Natural killer cell (primary cell): ENCODE measurements around the gene SS18. TPM values are rescaled to one million over a fixed set of nuclear protein-coding genes. Genes with fewer than 3 reads are reported as not detected.

Source experiments
- ATAC-seq, 3 donors: fragments of 150-1000 bp in 2 of 3; fragments of 200-7000 bp in 1 of 3; cut with Tn5 transposase; 1 replicate in 1 of 3; 2 replicates in 2 of 3; pipeline ENCODE4 v1.10.0; 2021; ENCODE audit warnings: mild to moderate bottlenecking in 2 of 3, moderate library complexity in 2 of 3
- DNase-seq, 2 donors: peaks; one replicate each; pipeline versions ENCODE4 v3.0.0 to v3.0.0-alpha.2; 2013 to 2021; ENCODE audit warnings: mixed read lengths in 1 of 2
- H3K27ac ChIP-seq: one replicate; pipeline ENCODE4 v1.5.1; 2013; ENCODE audit warnings: mild to moderate bottlenecking, low read length
- H3K27me3 ChIP-seq: one replicate; pipeline ENCODE4 v1.6.1; 2013; ENCODE audit warnings: low read length; ENCODE audit not compliant: control insufficient read depth, insufficient read depth
- H3K36me3 ChIP-seq: one replicate; pipeline ENCODE4 v1.6.1; 2013; ENCODE audit warnings: low read length; ENCODE audit not compliant: control insufficient read depth, insufficient read depth
- H3K4me1 ChIP-seq: one replicate; pipeline ENCODE4 v1.6.1; 2013; ENCODE audit warnings: low read length; ENCODE audit not compliant: control insufficient read depth, insufficient read depth
- H3K4me3 ChIP-seq: one replicate; pipeline ENCODE4 v1.5.1; 2013; ENCODE audit warnings: low read length
- H3K9me3 ChIP-seq: one replicate; pipeline ENCODE4 v1.6.1; 2013; ENCODE audit warnings: low read length; ENCODE audit not compliant: control insufficient read depth, insufficient read depth
- H3K27ac Mint-ChIP-seq, 2 donors: one replicate each; pipeline ENCODE4 v1.8.0; 2022; ENCODE audit warnings: mild to moderate bottlenecking in 2 of 2, mixed read lengths in 2 of 2, moderate library complexity in 1 of 2
- H3K27me3 Mint-ChIP-seq, 2 donors: one replicate each; pipeline ENCODE4 v1.8.0; 2022; ENCODE audit warnings: low read depth in 2 of 2, mixed read lengths in 2 of 2
- H3K36me3 Mint-ChIP-seq: one replicate; pipeline ENCODE4 v1.8.0; 2022; ENCODE audit warnings: mixed read lengths
- H3K4me1 Mint-ChIP-seq, 2 donors: one replicate each; pipeline ENCODE4 v1.8.0; 2022; ENCODE audit warnings: mixed read lengths in 2 of 2
- H3K4me3 Mint-ChIP-seq: one replicate; pipeline ENCODE4 v1.8.0; 2022; ENCODE audit warnings: mild to moderate bottlenecking, moderate library complexity, mixed read lengths
- H3K9me3 Mint-ChIP-seq, 2 donors: one replicate each; pipeline ENCODE4 v1.8.0; 2022; ENCODE audit warnings: mixed read lengths in 2 of 2
- WGBS: methylation state at CpG from one replicate; pipeline ENCODE4 v1.1.7; 2013; ENCODE audit warnings: missing lambda C conversion rate; ENCODE audit not compliant: insufficient coverage; 5-methylcytosine and 5-hydroxymethylcytosine counted together
- intact Hi-C: fragments of 100-400 bp; cut with micrococcal nuclease; formaldehyde crosslinking; loops from one replicate; pipeline ENCODE4 v1.14.2; 2022
- total RNA-seq, 4 donors: library from RNA; stranded (reverse); fragments of 120-200 nt in 1 of 4; gene quantifications; one replicate each; pipeline versions ENCODE4 v1.2.3 to v1.2.4, GENCODE V29; 2013 to 2022
- TF ChIP-seq, protein P1 (sequence below): fragments of 200-600 bp; IDR thresholded peaks from one replicate; pipeline ENCODE4 v1.8.0; 2022; ENCODE audit warnings: antibody characterized with exemption

Gene SS18
- total RNA-seq, 3 donors from 2014 or later (not counting 1 experiment from before 2014, with no cell fraction given) = 72.2 to 92.2 (median 77.7) TPM

DNA sequence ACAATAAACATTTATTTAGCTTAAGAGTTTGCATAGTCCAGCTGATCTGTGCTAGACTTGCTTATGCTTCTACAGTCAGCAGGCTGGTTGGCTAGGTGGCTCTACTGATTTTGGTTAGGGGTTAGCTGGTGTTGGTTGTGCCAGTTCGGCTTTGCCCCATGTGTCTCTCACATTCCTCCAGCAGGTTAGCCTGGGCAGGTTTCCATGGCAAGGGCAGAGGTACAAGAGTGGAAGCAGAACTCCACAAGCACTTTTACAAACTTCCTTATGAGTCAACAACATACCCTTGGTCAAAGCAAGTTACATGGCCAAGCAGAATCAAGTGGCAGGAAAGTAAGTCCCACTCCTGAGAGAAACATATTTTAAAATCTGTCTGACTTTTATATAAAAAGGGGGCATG lies 82.3 kb downstream of the SS18 start:
- ATAC-seq (no peak), DNase-seq (no peak)
- Histone ChIP-seq H3K9me3 (no peaks in the 10 kb centered on the region), H3K4me1 (no peaks in the 10 kb centered on the region), H3K4me3 (no peak overlapping the region), H3K36me3 (peaks cover 5% of the 10 kb centered on the region), H3K27me3 (no peaks in the 10 kb centered on the region), H3K27ac (no peak overlapping the region)
- Mint-ChIP-seq H3K36me3 (peaks cover 6% of the 10 kb centered on the region), H3K4me1 (no peaks in the 10 kb centered on the region), H3K9me3 (no peaks in the 10 kb centered on the region), H3K4me3 (no peak overlapping the region), H3K27me3 (no peaks in the 10 kb centered on the region), H3K27ac (no peak overlapping the region)
- TF ChIP-seq, protein P1, sequence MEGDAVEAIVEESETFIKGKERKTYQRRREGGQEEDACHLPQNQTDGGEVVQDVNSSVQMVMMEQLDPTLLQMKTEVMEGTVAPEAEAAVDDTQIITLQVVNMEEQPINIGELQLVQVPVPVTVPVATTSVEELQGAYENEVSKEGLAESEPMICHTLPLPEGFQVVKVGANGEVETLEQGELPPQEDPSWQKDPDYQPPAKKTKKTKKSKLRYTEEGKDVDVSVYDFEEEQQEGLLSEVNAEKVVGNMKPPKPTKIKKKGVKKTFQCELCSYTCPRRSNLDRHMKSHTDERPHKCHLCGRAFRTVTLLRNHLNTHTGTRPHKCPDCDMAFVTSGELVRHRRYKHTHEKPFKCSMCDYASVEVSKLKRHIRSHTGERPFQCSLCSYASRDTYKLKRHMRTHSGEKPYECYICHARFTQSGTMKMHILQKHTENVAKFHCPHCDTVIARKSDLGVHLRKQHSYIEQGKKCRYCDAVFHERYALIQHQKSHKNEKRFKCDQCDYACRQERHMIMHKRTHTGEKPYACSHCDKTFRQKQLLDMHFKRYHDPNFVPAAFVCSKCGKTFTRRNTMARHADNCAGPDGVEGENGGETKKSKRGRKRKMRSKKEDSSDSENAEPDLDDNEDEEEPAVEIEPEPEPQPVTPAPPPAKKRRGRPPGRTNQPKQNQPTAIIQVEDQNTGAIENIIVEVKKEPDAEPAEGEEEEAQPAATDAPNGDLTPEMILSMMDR = no peak
- intact Hi-C loops = no loop called here
- 100% methylated on average over 1 of the region's 1 CpG for WGBS

DNA sequence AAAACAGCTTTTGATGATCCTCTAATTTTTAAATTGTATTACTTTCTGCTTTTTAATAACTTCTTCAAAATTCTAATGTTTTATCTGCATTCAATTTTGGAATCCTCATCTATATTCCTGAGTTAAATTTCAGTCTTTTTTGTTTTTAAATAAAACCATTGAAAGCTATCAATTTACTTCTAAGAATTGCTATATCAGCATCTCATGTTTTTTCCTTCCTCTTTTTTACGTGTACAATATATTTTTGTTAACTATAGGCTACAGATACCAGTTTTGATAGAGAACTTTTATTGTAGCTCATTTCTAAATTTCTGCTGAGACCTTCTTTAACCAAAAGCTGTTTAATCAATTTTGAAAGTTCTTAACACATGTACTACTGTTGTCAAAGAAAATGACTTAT lies 84.5 kb downstream of the SS18 start:
- whole genome bisulfite sequencing = no CpG with 5 or more reads among the region's 1 CpG
- H3K9me3 Mint-ChIP-seq = no peaks in the 10 kb centered on the region

DNA sequence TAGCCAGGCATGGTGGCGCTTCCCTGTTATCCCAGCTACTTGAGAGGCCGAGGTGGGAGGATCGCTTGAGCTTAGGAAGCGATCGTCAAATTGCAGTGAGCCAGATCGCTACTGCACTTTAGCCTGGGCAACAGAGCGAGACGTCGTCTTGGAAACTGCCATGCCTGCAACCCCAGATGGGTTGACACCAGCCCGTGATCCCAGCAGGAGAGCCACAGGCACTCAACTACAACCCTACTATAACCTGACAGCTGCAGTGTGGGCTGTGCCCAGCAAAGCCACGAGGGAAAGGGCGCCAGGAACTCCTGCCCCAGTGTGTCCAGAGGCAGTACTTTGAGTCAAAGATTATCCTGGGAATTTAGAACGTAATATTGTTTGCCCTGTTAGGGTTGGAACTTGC lies 85.6 kb downstream of the SS18 start:
- H3K9me3 ChIP-seq = no peaks in the 10 kb centered on the region
- no peak for ATAC-seq
- H3K27me3 ChIP-seq = no peaks in the 10 kb centered on the region
- no peaks in the 10 kb centered on the region for H3K4me1 ChIP-seq
- WGBS = 98% methylated on average over 13 of the region's 13 CpGs
- peaks cover 2% of the 10 kb centered on the region for H3K36me3 Mint-ChIP-seq
- intact Hi-C loops = no loop called here
- H3K27ac Mint-ChIP-seq = no peak overlapping the region
- no peak overlapping the region for H3K4me3 Mint-ChIP-seq
- H3K36me3 ChIP-seq = no peaks in the 10 kb centered on the region
- TF ChIP-seq, protein P1 = no peak
- no peaks in the 10 kb centered on the region for H3K4me1 Mint-ChIP-seq
- no peak for DNase-seq
- no peak overlapping the region for H3K27ac ChIP-seq
- H3K4me3 ChIP-seq = no peak overlapping the region
- H3K9me3 Mint-ChIP-seq = no peaks in the 10 kb centered on the region
- no peaks in the 10 kb centered on the region for H3K27me3 Mint-ChIP-seq

More for the DNA sequence above, 84.5 kb downstream of the SS18 start:
- Histone ChIP-seq H3K27me3 (no peaks in the 10 kb centered on the region), H3K4me3 (no peak overlapping the region), H3K27ac (no peak overlapping the region), H3K36me3 (no peaks in the 10 kb centered on the region), H3K9me3 (no peaks in the 10 kb centered on the region), H3K4me1 (no peaks in the 10 kb centered on the region)
- TF ChIP-seq, protein P1 = no peak
- no peaks in the 10 kb centered on the region for H3K27me3 Mint-ChIP-seq
- H3K4me3 Mint-ChIP-seq = no peak overlapping the region
- DNase-seq (no peak), ATAC-seq (no peak)
- H3K36me3 Mint-ChIP-seq = peaks cover 6% of the 10 kb centered on the region
- H3K4me1 Mint-ChIP-seq = no peaks in the 10 kb centered on the region
- no peak overlapping the region for H3K27ac Mint-ChIP-seq
- intact Hi-C loops = no loop called here

DNA sequence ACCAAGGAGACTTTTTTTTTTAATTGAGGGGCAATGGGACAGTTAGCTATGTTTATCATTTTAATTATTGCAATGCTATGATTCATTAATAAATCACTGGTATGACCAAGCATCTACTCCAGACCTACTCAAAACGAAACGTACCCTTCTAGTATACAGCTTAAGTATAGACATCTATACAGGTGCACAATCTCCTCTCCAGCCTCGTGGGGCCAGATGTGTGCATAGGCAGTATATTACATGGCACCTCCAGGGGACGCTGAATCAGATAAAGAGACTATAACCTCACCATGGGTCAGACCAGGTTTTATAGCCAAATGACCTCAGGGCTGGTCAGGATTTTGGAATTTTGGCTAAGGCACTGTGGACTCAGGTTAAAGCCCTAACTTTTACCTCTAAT lies 86.6 kb downstream of the SS18 start:
- H3K9me3 Mint-ChIP-seq = peaks cover 0 to 3% of the 10 kb centered on the region in 2 donors
- no peaks in the 10 kb centered on the region for H3K27me3 Mint-ChIP-seq
- TF ChIP-seq, protein P1 = no peak
- H3K4me3 ChIP-seq = no peak overlapping the region
- no peaks in the 10 kb centered on the region for H3K4me1 Mint-ChIP-seq
- 90% methylated on average over 4 of the region's 4 CpGs for WGBS
- no peaks in the 10 kb centered on the region for H3K36me3 ChIP-seq
- intact Hi-C loops = no loop called here
- no peaks in the 10 kb centered on the region for H3K36me3 Mint-ChIP-seq
- H3K4me1 ChIP-seq = no peaks in the 10 kb centered on the region
- H3K9me3 ChIP-seq = no peaks in the 10 kb centered on the region
- H3K27me3 ChIP-seq = no peaks in the 10 kb centered on the region
- no peak overlapping the region for H3K27ac Mint-ChIP-seq
- no peak overlapping the region for H3K4me3 Mint-ChIP-seq
- DNase-seq (no peak), ATAC-seq (no peak)
- H3K27ac ChIP-seq = no peak overlapping the region
